ENCODE results near the gene ZNF287. TPM values are rescaled to one million over a fixed set of nuclear protein-coding genes. Genes with fewer than 3 reads are reported as not detected.

ZNF287 gene
- 5.5 and 6.9 TPM in 2 replicates for total RNA-seq
- polyA plus RNA-seq: 2.5 and 3.6 TPM in 2 replicates
- polyA plus RNA-seq (2011; cell fraction: cytosol; rRNA removed): 3.5 and 4.2 TPM in 2 replicates
- 4.8 and 6.5 TPM in 2 replicates for polyA plus RNA-seq (2011; cell fraction: nucleus; rRNA removed)
- 8.9 and 9.5 TPM in 2 replicates for polyA plus RNA-seq (2012)
- polyA minus RNA-seq: 3.4 and 4.2 TPM in 2 replicates
- not detected for polyA minus RNA-seq (2011; cell fraction: cytosol; rRNA and poly(A)+ RNA removed)
- polyA minus RNA-seq (2011; cell fraction: nucleus; rRNA and poly(A)+ RNA removed): 2.6 TPM in 2 replicates
- percentile 38 among the genes with signal in this experiment for Bru-seq, nascent RNA
- BruChase-seq, experiment 1, labeled RNA remaining after a 6-hour chase: percentile 23 among the genes with signal in this experiment
- percentile 37 among the genes with signal in this experiment for BruChase-seq, experiment 2, labeled RNA remaining after a 2-hour chase
- long read RNA-seq, transcript ZNF287-202 (6 exons, 3,208 nt): major isoform, 7 of 15 reads
- long read RNA-seq, partial matches to known transcripts: 1 of 15 reads
- long read RNA-seq, other reads (novel, unspliced or antisense): 7 of 15 reads

GRCh38 chr17:16568541-16569357, at the start of gene ZNF287:
TSS of gene ZNF287 (minus strand) at chr17:16569204. CDS start at chr17:16567731, 1,473 bp downstream.
- Histone ChIP-seq H2AFZ (ENCODE audit: low read depth, low read length) (peak within 1 kb of the TSS; percentile 97), H3K27me3 (ENCODE audit: control insufficient read depth in 2 of 2, insufficient read depth in 2 of 2, low read length in 2 of 2) (peaks cover 0 to 5% of the 10 kb centered on the region in 2 experiments), H3K4me2 (ENCODE audit: insufficient read depth, low read length) (peak within 1 kb of the TSS; percentile 72), H3K79me2 (ENCODE audit: control insufficient read depth, insufficient read depth, low read length) (no peaks in the 10 kb centered on the region), H3K4me3 (replicated peaks in 1 of 3; ENCODE audit: insufficient read depth in 1 of 3, low read depth in 1 of 3, low read length in 3 of 3) (peak within 1 kb of the TSS; percentile 40 to 61 (median 51)), H3K27ac (ENCODE audit: insufficient read depth, low read depth, low read length) (no peak within 1 kb of the TSS), H3K9me3 (replicated peaks; ENCODE audit: control insufficient read depth, insufficient read depth, low read length) (no peaks in the 10 kb centered on the region), H3K4me1 (ENCODE audit: control insufficient read depth, extremely low read depth, insufficient read depth, low read length) (peaks cover 4% of the 10 kb centered on the region), H3K9ac (replicated peaks; ENCODE audit: extremely low read depth, insufficient read depth, low read length) (peak within 1 kb of the TSS; percentile 14), H4K20me1 (replicated peaks; ENCODE audit: control insufficient read depth, extremely low read depth, insufficient read depth, low read length) (no peaks in the 10 kb centered on the region), H3K9me1 (replicated peaks; ENCODE audit: control insufficient read depth, extremely low read depth, insufficient read depth, low read length) (no peaks in the 10 kb centered on the region), H3K36me3 (ENCODE audit: control insufficient read depth in 2 of 2, extremely low read depth in 1 of 2, insufficient read depth in 2 of 2, low read length in 2 of 2) (no peaks in the 10 kb centered on the region)
- no TSS peak for BruUV-seq (replicated peaks)
- TF ChIP-seq EZH2 (IDR thresholded peaks at IDR 0.05; ENCODE audit: borderline replicate concordance, low read depth, low read length, severe bottlenecking) (peak; percentile 16), POLR2A (IDR thresholded peaks at IDR 0.05; ENCODE audit: low read depth, low read length) (peak; percentile 54), MYC (IDR thresholded peaks at IDR 0.05; ENCODE audit: low read depth, low read length) (no peak), POLR2AphosphoS5 (IDR thresholded peaks at IDR 0.05; ENCODE audit: insufficient read depth, low read depth, low read length) (peak; percentile 62), MAX (IDR thresholded peaks at IDR 0.05; ENCODE audit: insufficient read depth, insufficient read length) (no peak), GATA2 (IDR thresholded peaks at IDR 0.05; ENCODE audit: insufficient read depth, insufficient read length, low read depth, low read length) (no peak), FOS (IDR thresholded peaks at IDR 0.05; ENCODE audit: borderline replicate concordance, insufficient read depth, low read length) (no peak), JUN (IDR thresholded peaks at IDR 0.05; ENCODE audit: borderline replicate concordance, insufficient read depth, insufficient read length, low read depth) (no peak)
- FAIRE-seq (peak; percentile 91), DNase-seq (ENCODE audit: low read depth, low spot score) (peak; percentile 86)
- ChIA-PET CTCF (interaction anchor here (0.5 to 1.6 kb wide), 3 partner anchors 16 to 21 kb away, joined by 3 to 11 read pairs (median 6); no protein-coding TSS in a partner anchor), POLR2A (no interaction called here)
- intact Hi-C loops (cut with micrococcal nuclease): no loop called here
- dilution Hi-C loops (cut with MboI; ENCODE audit: extremely low pct_ligation_motif_present, low sequenced_read_pairs): no loop called here

Measured in endothelial cell of umbilical vein (primary cell).